HG03575 (cell line): ENCODE results near the gene BEST2.

Experiments
- ATAC-seq: cut with Tn5 transposase; IDR thresholded peaks from one replicate; pipeline ENCODE4 v1.9.1; 2021; ENCODE audit not compliant: unreplicated experiment, insufficient number of reproducible peaks, low FRiP score; ENCODE audit errors: extremely low read depth

BEST2 gene

DNA sequence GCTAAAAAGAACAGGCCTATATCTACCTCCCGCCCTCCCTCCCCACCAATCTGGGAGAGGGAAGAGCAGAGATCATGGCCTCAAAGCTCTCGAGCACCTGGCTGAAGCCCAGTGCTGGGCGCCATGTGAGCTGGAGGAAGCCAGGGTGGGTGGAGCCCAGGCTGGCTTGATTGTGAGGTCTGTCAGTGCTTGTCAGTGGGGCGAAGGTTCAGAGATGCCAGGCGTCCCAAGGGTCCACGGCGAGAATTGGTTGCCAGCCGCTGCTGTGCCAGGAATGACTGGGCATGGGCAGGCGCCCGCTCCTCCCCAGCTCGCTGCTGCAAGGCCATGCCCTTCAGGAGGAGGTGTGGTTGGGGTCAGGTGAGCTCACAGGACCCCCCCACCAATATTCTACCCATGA lies 11.5 kb downstream of the BEST2 start:
- no peak for ATAC-seq

DNA sequence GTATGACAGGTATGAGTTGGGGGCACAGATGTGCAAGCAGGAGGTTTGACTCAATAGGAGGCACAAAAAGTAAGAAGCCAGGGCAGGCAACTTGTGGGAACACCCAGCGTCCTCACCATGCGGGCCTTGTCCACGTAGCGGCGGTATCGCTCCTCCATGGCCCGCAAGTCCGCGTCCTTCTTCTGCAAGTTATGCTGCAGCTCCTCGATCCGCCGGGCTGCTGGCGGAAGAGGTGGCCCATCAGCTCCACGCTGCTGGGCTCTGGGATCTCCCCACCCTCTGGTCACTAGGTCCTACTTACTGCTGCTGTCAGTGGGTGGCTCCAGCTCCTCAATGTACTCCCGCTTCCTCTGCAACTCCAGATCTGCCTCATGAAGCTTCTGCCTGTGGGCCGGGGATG lies 13.1 kb downstream of the BEST2 start:
- no peak for ATAC-seq

DNA sequence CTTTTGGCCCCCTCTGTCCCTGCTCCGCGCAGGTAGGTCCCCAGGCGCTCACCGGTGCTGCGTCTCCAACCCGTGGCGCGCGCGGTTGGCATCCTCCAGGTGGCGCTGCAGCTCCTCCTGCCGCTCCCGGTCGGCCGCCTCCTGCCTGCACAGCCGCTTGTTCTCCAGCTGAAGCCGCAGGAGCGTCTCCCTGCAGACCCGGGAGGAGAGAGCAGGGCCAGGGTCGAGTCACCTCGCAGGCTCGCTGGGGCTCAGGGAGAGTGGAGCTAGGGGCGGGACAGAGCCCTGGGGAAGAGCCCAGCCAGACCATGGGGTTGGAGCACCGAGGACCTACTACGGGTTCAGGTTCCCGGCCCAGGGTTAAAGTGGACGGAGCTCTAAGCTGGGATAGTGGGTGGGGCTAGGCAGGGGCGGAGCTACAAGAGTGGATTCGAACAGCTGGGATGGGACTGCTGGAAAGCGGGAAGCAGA lies 14.5 kb downstream of the BEST2 start:
- ATAC-seq = no peak

DNA sequence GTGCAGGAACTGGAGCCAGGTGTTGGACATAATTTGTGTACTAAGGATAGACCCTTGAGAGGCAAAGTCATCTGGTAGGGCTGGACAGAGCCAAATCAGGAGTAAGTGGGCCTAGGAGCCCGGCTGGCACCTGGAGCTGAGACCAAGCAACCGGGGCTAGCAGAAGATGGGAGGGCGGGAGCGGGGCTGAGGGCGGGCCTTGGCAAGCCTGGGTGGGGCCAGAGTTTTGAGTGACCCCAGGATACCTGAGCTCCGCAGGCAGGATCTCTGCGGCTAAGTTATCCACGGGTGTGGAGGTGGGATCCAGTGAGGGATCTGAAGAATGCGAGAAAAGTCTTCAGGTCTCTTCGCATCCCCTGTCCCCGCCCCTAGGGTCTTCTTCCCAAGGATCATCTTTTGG lies 15.6 kb downstream of the BEST2 start:
- ATAC-seq = no peak

DNA sequence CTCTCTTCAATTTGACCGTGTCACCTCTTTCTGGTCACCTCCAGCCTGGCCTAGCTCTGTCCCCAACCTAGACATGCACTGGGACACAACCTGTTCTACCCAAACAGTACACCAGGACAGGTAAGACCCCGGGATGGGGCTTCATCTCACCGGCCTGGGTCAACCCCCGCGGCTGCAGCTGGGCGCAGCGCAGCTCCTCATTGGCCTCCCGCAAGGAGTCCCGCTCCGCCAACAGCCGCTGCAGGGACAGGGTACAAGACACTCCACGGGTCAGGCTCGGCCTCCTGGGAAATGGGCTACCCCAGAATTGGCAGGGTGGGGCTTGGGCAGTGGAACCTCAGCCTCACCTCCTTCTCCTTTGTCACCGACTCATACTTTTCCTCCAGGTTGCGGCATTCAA lies 16.1 kb downstream of the BEST2 start:
- ATAC-seq = no peak

DNA sequence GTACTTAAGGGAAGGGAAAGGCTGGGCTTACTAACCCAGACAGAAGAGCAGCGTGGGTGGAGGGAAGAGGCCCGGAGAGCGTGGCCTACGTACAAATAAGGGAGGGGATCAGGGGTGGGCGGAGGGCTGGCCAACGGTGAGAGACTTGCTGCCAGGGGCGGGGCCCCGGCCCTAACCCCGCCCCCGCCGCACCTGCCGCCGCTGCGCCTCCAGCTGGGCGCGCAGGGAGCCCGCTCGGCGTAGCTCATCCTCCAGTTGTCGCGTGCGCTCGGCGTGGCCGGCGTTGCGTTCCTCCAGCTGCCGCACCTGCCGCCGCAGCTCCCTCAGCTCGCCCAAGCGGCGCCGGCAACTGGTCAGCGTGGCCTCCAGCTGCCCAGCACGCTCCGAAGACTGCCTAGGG lies 18.1 kb downstream of the BEST2 start:
- ATAC-seq = no peak

DNA sequence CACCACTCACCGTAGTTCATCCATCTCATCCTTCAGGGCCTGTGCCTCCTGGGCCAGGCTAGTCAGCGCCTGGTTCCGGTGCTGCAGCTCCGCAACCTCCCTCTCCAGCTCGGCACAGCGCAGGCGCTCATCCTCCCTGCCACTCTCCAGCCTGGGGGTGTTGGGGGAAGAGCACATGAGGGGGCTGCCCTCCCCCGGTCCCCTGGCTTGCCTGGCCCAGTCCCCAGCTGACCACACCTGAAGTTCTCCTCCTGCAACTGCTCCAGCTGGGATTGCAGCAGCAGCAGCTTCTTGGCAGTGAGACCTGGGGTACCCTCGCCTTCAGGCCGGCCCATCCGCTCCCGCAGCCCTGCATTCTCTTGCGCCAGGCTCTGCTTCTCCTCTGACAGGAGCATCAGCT lies 19.3 kb downstream of the BEST2 start:
- ATAC-seq = no peak

DNA sequence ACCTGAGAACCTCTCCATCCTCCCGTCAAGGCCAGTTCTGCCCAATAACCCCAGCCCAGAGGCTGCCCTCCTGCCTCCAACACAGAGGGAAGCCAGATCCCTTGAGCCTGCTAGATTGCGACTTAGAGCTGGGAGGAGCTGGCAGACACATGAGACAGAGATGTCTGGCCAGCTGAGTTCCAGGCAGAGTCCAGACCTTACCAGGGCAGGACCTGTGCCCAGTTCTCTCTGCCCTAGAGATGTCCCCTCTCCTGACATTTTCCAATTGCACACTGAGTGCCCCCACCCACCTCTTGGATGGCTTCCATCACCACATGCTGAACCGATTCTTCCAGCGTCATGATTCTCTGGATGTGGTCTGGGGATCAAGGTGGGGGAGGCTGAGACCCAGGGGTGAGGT lies 20.7 kb downstream of the BEST2 start:
- no peak for ATAC-seq

DNA sequence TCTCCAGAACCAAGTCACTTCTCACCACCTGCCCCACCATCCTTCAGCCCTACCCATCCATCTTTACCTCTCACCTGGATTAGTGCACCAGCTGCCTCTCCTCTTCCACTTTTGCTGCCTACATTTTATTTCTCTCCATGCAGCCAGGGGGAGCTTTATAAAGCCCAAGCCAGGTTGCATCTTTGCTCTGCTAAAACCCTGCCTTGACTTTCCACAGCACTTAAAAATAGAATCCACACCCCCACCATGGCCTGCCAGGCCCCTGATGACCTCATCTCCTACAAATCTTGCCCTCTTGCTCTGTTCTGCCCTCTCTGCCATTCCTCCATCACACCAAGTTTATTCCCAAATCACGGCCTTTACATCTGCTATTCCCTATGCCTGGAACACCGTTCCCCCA lies 22.0 kb downstream of the BEST2 start:
- no peak for ATAC-seq

DNA sequence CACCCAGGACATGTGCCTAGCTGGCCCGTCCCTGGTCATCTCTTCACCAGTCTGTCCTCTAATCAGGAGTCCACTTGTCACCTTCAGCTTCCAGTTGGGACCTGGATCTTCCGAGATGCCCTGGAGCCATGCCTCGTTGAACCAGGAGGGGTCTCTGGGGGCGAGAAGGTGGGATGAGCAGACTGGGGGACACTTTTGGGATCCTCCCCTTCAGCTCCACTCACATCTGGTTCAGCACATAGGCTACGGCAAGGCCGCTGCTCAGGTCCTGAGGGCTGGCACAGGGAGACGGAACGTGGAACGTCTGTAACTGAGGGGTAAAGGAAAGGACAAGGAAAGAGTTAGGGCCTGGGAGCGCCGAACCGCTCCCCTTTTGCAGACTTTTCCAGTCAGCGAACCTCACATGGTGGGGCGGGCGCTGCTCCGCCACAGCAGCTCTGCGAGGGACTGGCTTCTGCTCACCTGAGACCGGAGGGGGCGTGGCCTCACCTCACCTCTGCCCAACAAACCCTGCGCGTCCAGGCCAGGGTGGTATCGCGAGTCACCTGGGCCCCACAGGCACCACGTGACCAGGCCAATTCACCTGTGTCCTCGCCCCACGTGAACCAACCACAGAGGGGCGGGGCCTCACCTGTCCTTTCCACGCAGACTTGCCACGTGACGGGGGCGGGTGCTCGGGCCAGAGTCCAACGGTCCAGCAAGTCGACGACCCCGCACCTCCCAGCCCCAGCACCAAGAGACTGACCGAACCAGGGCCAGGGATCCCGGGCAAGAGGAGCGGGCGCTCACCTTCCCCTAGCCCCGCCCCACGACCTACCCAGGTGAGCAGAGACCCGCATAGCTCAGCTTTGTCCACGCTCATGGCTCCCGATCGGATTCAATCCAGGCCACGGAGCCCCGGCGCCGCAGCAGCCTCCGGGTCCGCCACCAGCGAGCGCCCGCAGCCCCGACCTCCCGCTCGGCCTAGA lies 23.3 kb downstream of the BEST2 start, which contains the start of gene HOOK2:
HOOK2 (minus strand) TSS at position 965 of the 968 bp plus-strand sequence; CDS start at position 862, 103 bp downstream.
- ATAC-seq = no peak

DNA sequence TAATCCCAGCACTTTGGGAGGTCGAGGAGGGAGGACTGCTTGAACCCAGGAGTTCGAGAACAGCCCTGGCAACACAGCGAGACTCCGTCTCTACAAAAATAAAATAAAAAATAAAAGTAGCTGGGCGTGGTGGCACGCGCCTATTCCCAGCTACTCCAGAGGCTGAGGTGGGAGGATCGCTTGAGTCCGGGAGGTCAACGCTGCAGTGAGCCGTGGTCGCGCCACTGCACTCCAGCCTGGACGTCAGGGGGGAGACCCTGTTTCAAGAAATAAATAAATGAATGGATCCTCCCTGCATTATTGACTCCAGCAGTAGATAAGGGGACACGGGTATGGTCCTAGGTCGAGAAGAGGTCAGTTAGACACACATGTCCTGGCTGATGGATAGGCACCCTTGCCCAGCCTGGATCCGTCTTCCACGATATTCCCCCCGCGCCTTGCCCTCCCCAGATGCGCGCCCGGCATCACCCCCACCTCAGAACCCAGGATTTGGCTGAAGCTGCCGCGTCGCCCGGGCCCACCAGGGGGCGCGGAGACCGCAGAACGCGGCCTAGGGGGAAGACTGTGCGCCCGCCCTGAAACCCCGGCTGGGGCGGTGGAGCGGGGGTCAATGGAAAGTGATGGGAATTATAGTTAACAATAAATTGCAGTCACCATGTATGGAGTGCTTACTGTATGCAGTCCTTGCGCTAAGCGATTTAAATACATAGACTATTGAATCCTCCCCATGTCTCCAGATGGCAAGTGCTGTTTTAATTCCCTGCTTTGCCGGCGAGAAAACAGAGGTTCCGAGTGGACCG lies 25.8 kb downstream of the BEST2 start:
- ATAC-seq = no peak

DNA sequence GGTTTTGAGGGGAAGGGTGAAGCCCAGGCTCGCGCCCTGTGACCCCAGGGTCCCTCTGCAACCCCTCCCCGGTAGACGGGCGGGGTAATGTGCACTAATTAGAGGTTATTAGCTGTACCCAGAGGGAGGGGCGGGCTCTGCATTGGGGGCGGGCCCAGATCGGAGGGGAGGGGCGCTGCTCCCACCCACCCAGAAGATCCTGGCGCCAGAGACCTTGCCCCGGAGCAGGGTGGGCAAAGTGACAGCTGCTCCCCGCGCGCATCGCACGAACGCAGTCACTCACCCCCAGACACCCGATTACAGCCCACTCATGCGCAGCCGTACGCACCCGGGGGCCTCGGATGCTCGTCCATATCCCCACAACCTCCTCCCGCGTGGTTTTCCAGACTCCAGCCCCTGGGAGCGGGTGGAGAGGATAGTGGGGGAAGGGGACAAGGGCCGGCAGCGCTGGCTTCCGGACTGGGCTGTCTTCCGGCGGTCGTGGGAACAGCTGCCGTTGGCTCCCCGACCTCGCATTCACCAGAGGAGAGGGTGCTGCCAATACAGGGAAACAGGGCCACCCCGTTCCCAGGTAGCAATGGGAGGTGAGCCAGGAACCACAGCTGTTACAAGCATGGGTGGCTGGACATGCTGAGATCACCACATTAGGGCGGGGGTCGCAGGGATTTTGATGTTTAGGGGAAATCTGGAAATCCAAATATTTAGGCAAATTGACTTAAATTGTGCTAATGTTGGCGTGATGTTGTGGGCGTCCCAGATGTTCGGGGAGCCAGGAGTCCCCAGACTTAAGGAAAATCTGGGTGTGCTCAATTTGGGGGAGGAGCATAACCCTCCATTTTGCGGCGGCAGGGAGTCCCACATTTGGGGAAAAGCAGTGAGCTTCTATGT lies 26.7 kb downstream of the BEST2 start:
- ATAC-seq = no peak

DNA sequence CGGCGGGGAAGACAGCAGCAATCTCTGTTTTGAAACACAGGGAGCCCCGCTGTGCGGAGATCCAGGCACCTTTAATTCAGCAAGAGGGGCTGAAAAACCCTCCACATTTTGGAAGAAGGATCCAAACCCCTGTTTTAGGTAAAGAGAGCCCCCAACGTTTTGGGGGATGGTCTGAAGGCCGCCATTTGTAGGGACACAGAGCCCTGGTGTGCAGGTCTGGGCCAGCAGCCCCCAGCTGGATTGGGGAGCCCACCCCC lies 27.2 kb downstream of the BEST2 start:
- ATAC-seq = no peak

DNA sequence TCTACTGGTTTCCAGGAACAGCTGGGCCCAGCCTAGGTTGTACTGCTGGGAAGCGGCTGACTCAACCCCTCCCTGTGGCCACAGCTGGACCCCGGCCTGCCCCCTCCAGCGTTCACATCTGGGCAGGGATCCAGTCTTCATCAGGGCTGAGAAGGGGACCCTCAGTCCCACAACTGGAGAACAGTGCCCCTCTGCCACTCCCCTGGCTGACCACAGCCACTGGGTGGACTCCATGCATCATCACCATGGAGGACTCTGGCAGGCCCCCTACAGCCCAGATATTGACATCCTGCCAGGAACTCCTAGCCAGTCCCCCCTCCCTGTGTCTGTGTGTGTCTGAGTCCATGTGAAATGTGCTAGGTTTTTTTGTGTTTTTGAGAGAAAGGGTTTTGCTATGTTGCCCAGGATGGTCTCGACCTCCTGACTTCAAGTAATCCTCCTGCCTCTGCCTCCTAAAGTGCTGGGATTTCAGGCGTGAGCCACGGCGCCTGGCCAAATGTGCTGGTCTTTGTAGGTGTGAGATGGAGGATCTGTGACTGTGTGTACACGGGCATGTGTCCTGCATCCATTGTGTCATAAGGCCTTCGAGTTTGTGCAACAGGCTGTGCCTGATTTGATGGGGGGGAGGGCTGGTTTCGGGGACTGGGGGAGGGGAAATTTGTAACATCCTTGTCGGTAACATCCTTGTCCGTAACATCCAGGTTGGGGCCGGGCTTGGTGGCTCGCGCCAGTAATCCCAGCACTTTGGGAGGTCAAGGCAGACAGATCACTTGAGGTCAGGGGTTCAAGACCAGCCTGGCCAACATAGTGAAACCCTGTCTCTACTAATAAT lies 27.8 kb downstream of the BEST2 start:
- no peak for ATAC-seq

DNA sequence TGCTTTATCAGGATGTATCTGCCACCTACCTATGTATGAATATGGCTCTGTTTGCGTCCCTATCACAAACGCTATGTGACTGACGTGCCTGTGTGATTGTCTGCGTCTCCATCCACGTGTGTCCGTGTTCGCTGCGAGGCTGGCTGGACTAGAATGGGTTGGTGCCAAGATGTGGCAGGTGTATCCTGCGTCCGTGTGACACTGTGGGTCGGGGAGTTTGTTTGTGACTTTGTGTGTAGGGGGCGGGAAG lies 30.5 kb downstream of the BEST2 start:
- no peak for ATAC-seq

DNA sequence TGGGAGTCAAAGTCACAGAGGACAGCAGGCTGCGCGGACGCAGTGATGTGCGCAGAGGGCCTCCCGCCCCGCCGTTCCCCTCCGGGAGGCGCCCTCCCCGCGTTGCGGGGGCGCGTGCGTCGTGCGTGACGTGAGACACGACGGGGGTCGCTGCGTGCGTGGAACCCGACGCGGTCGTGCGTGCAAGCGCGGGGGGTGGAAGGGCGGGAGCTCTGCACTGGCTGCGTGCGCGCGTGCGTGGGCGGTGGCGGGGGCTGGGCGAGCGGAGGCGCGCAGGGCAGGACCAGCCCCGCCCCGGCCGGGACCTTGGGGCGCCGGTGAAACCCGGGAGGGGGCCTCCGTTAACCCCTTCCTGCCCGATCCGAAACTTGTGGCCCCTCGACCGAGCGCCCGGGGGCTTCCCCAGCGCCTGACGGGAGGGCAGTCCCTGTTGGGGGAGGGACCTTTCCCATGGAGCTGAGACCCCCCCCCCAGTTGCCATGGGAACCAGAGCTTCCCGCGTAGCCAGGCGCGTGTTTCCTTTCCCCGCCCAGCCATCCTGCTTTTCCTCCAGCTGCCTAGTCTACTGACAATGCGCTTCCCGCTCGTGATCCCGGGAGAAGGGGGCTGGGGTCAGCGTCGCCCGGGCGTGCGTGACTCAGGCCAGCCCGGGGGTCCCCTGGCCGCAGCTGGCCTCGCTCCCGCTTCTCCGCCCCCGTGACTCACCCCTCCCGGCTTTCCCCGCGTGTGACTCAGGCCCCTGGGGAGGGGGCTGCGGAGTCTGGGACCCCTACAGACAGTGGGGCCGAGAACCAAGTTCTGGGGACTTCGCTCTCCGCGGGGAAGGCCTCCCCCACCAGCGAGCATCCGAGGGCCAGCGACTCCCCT lies 31.1 kb downstream of the BEST2 start:
- ATAC-seq = no peak

DNA sequence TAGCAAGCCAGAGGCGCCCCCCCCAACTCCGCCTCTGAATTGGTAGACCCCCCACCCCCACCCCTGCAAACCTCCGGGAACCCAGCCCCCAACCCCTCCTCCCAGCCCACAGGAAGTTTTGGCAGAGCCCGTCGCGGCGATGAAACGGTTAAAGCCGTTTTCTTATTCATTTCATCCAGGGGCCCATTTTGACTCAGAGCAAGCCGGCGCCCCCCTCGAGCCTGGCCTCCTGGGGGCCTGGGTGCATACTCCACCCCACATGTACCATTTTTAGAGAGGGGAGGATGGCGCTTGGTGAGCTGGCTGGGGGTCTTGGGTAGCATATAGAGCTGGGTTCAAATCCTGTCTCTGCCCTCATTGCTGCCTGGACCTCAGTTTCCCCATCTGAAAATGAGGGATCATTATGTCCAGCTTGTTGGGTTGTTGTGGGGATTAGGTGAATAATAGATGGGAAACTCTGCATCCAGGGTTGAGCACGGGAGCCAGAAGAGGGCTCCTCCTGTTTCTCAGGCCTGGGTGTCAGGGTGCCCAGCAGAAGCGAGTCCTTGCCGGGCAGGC lies 31.8 kb downstream of the BEST2 start:
- no peak for ATAC-seq
